PC-9 (cell line): Measurements from ENCODE around the gene C18orf63. TPM values are rescaled to one million over a fixed set of nuclear protein-coding genes. Genes with fewer than 3 reads are reported as not detected.

Experiments
- BruUV-seq: library from RNA; stranded (reverse); fragments of 400-500 nt; replicated peaks from 2 replicates; lab custom pipeline; 2021; lab: Mats Ljungman, UMichigan
- CTCF ChIA-PET: fragments of 300-600 bp; sonication (Branson Sonifier 250); formaldehyde crosslinking; loops from one replicate; lab custom pipeline; 2022; ENCODE audit warnings: antibody characterized with exemption; lab: Charles Lee
- POLR2A ChIA-PET: fragments of 300-600 bp; sonication (Branson Sonifier 250); formaldehyde crosslinking; loops from one replicate; lab custom pipeline; 2022; ENCODE audit warnings: antibody characterized with exemption; ENCODE audit not compliant: unreplicated experiment; lab: Charles Lee
- DNase-seq, 2 experiments: peaks; one replicate each; pipeline versions ENCODE4 v3.0.0 to v3.0.0-alpha.2; 2015 to 2022; ENCODE audit warnings: mixed read lengths in 1 of 2
- H2AFZ ChIP-seq: fragments of 200-600 bp; sonication (generic); 2 replicates; pipeline ENCODE4 v1.8.1; 2017; ENCODE audit warnings: antibody characterized with exemption
- H3F3A ChIP-seq: fragments of 200-600 bp; sonication (generic); 2 replicates; pipeline ENCODE4 v1.8.1; 2017; ENCODE audit warnings: antibody characterized with exemption, mild to moderate bottlenecking, low read depth; ENCODE audit not compliant: insufficient read depth
- H3K27ac ChIP-seq: fragments of 200-600 bp; sonication (generic); 2 replicates; pipeline ENCODE4 v1.6.1; 2016; ENCODE audit warnings: mixed run types
- H3K27me3 ChIP-seq: fragments of 200-600 bp; sonication (generic); 2 replicates; pipeline ENCODE4 v1.6.1; 2016; ENCODE audit warnings: low read depth, mixed run types; ENCODE audit not compliant: insufficient read depth
- H3K36me3 ChIP-seq: fragments of 200-600 bp; sonication (generic); 2 replicates; pipeline ENCODE4 v1.6.1; 2016; ENCODE audit warnings: low read depth, mixed run types
- H3K4me1 ChIP-seq: fragments of 200-600 bp; sonication (generic); replicated peaks from 2 replicates; pipeline ENCODE4 v1.6.1; 2016; ENCODE audit warnings: mixed run types; ENCODE audit not compliant: insufficient read depth
- H3K4me2 ChIP-seq: fragments of 200-600 bp; sonication (generic); 2 replicates; pipeline ENCODE4 v1.6.1; 2017; ENCODE audit warnings: mixed run types
- H3K4me3 ChIP-seq: fragments of 200-600 bp; sonication (generic); 2 replicates; pipeline ENCODE4 v1.6.1; 2016; ENCODE audit warnings: mixed run types
- H3K79me2 ChIP-seq: fragments of 200-600 bp; sonication (generic); 2 replicates; pipeline ENCODE4 v1.6.1; 2017; ENCODE audit warnings: low read depth, mixed run types
- H3K9me2 ChIP-seq: fragments of 200-600 bp; sonication (generic); 2 replicates; pipeline ENCODE4 v1.8.1; 2017; ENCODE audit warnings: mild to moderate bottlenecking; ENCODE audit not compliant: insufficient read depth
- H3K9me3 ChIP-seq: fragments of 200-600 bp; sonication (generic); 2 replicates; pipeline ENCODE4 v1.8.1; 2016; ENCODE audit warnings: low read depth; ENCODE audit not compliant: insufficient read depth
- H4K20me1 ChIP-seq: fragments of 200-600 bp; sonication (generic); 2 replicates; pipeline ENCODE4 v1.8.1; 2017; ENCODE audit not compliant: insufficient read depth
- EZH2 ChIP-seq: fragments of 200-600 bp; sonication (generic); IDR thresholded peaks from 2 replicates; pipeline ENCODE4 v1.8.0; 2017; ENCODE audit warnings: antibody characterized with exemption, low read depth
- intact Hi-C: fragments of 100-400 bp; cut with micrococcal nuclease; formaldehyde crosslinking; loops from one replicate; pipeline ENCODE4 v1.10.0; 2022; ENCODE audit not compliant: unreplicated experiment
- total RNA-seq: library from RNA; stranded (reverse); gene quantifications from 2 replicates; pipeline ENCODE4 v1.2.3, GENCODE V29; 2021
- TF ChIP-seq, protein P1 (sequence below): fragments of 200-600 bp; sonication (generic); conservative IDR thresholded peaks from 2 replicates; pipeline ENCODE4 v1.6.1; 2017; ENCODE audit warnings: mixed run types, antibody characterized with exemption, mild to moderate bottlenecking, moderate library complexity

Gene C18orf63
- total RNA-seq, 1 experiment from 2014 or later: not detected

- H2AFZ ChIP-seq: no peak overlapping the region
- H3K9me2 ChIP-seq: no peaks in the 10 kb centered on the region
- no peak overlapping the region for H3K4me3 ChIP-seq
- no peaks in the 10 kb centered on the region for H3K9me3 ChIP-seq
- no peaks in the 10 kb centered on the region for H3F3A ChIP-seq
- no peak overlapping the region for H3K4me2 ChIP-seq
- POLR2A ChIA-PET: no interaction called here
- no TSS peak for BruUV-seq
- no peaks in the 10 kb centered on the region for H3K36me3 ChIP-seq
- H3K27ac ChIP-seq: no peak overlapping the region
- DNase-seq: no peak
- no peak for TF ChIP-seq EZH2
- TF ChIP-seq, protein P1, sequence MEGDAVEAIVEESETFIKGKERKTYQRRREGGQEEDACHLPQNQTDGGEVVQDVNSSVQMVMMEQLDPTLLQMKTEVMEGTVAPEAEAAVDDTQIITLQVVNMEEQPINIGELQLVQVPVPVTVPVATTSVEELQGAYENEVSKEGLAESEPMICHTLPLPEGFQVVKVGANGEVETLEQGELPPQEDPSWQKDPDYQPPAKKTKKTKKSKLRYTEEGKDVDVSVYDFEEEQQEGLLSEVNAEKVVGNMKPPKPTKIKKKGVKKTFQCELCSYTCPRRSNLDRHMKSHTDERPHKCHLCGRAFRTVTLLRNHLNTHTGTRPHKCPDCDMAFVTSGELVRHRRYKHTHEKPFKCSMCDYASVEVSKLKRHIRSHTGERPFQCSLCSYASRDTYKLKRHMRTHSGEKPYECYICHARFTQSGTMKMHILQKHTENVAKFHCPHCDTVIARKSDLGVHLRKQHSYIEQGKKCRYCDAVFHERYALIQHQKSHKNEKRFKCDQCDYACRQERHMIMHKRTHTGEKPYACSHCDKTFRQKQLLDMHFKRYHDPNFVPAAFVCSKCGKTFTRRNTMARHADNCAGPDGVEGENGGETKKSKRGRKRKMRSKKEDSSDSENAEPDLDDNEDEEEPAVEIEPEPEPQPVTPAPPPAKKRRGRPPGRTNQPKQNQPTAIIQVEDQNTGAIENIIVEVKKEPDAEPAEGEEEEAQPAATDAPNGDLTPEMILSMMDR: no peak
- H3K79me2 ChIP-seq: no peaks in the 10 kb centered on the region
- peaks cover 97% of the 10 kb centered on the region for H3K27me3 ChIP-seq
- no peaks in the 10 kb centered on the region for H4K20me1 ChIP-seq
- H3K4me1 ChIP-seq: no peaks in the 10 kb centered on the region
- intact Hi-C loops: no loop called here
- CTCF ChIA-PET: no interaction called here
Measured at GRCh38 chr18:74387383-74387782, 71.7 kb downstream of the C18orf63 start.

GRCh38 chr18:74388227-74388626 is 72.6 kb downstream of the C18orf63 start:
- Histone ChIP-seq H3K9me2 (no peaks in the 10 kb centered on the region), H3K9me3 (no peaks in the 10 kb centered on the region), H4K20me1 (no peaks in the 10 kb centered on the region), H3K4me1 (no peaks in the 10 kb centered on the region), H3K4me2 (no peak overlapping the region), H2AFZ (no peak overlapping the region), H3K36me3 (no peaks in the 10 kb centered on the region), H3K79me2 (no peaks in the 10 kb centered on the region), H3K27me3 (peaks cover 96% of the 10 kb centered on the region), H3K4me3 (no peak overlapping the region), H3K27ac (no peak overlapping the region), H3F3A (no peaks in the 10 kb centered on the region)
- intact Hi-C loops: no loop called here
- DNase-seq: peak in 1 of 2 experiments; percentile 28
- ChIA-PET CTCF (no interaction called here), POLR2A (no interaction called here)
- BruUV-seq: no TSS peak
- TF ChIP-seq, protein P1: no peak
- no peak for TF ChIP-seq EZH2

- Histone ChIP-seq H3K4me3 (no peak overlapping the region), H3K27ac (no peak overlapping the region), H2AFZ (no peak overlapping the region), H3F3A (no peaks in the 10 kb centered on the region), H3K4me2 (no peak overlapping the region), H3K9me2 (no peaks in the 10 kb centered on the region), H3K27me3 (peaks cover 96% of the 10 kb centered on the region), H3K36me3 (no peaks in the 10 kb centered on the region), H4K20me1 (no peaks in the 10 kb centered on the region; the same call in 1 of the 2 replicates), H3K9me3 (no peaks in the 10 kb centered on the region), H3K79me2 (no peaks in the 10 kb centered on the region), H3K4me1 (no peaks in the 10 kb centered on the region)
- peak in 1 of 2 experiments; percentile 28 for DNase-seq
- TF ChIP-seq, protein P1: no peak
- no peak for TF ChIP-seq EZH2
- no TSS peak for BruUV-seq
- ChIA-PET POLR2A (no interaction called here), CTCF (no interaction called here)
- intact Hi-C loops: no loop called here
Measured at GRCh38 chr18:74389171-74389927, 73.7 kb downstream of the C18orf63 start.
